HG02970 (cell line): ENCODE results near the gene TMC6.
"Not testable (repeated sequence)": the region's sequence is repeated elsewhere in the genome, so short reads cannot be mapped to it uniquely, and the experiment has no call there.

Experiments used
- ATAC-seq: cut with Tn5 transposase; IDR thresholded peaks from one replicate; pipeline ENCODE4 v1.9.1; 2021; ENCODE audit warnings: mild to moderate bottlenecking, moderate library complexity, moderate number of reproducible peaks; ENCODE audit not compliant: unreplicated experiment, low FRiP score

Gene TMC6

GRCh38 chr17:78159575-78160158 is 31.1 kb upstream of the TMC6 start:
- ATAC-seq = no peak

- peak; percentile 67 for ATAC-seq
Observed at GRCh38 chr17:78154903-78155811, 26.6 kb upstream of the TMC6 start.

GRCh38 chr17:78151514-78152008 is 23.0 kb upstream of the TMC6 start:
- ATAC-seq = no peak

GRCh38 chr17:78148286-78149016 is 19.9 kb upstream of the TMC6 start:
- ATAC-seq = no peak

- no peak for ATAC-seq
Observed at GRCh38 chr17:78147315-78147998, 18.9 kb upstream of the TMC6 start.

GRCh38 chr17:78146881-78147280 is 18.3 kb upstream of the TMC6 start:
- ATAC-seq = no peak

GRCh38 chr17:78146471-78146869 is 17.9 kb upstream of the TMC6 start:
- ATAC-seq = no peak

- ATAC-seq = no peak
Observed at GRCh38 chr17:78144736-78145641, 16.4 kb upstream of the TMC6 start.

GRCh38 chr17:78144147-78144719 is 15.7 kb upstream of the TMC6 start:
- ATAC-seq = no peak

- ATAC-seq = no peak
Observed at GRCh38 chr17:78143214-78144146, 14.9 kb upstream of the TMC6 start.

GRCh38 chr17:78142119-78142861 is 13.7 kb upstream of the TMC6 start:
- no peak for ATAC-seq

GRCh38 chr17:78141437-78142118 is 13.0 kb upstream of the TMC6 start:
- ATAC-seq = no peak

GRCh38 chr17:78140169-78141051 is 11.9 kb upstream of the TMC6 start:
- ATAC-seq = peak; percentile 71

GRCh38 chr17:78139861-78140168 is 11.3 kb upstream of the TMC6 start:
- not testable (repeated sequence) for ATAC-seq

GRCh38 chr17:78138204-78139060 is 9.9 kb upstream of the TMC6 start:
- ATAC-seq = no peak
